Prostate gland (tissue), 2 donors: ENCODE measurements around the gene PXMP4. TPM values are rescaled to one million over a fixed set of nuclear protein-coding genes. Genes with fewer than 3 reads are reported as not detected.
A peak's percentile ranks its signal among the peaks of the same experiment; 100 is the strongest.

Experiments used
- DNase-seq: peaks from one replicate; pipeline ENCODE4 v3.0.0-alpha.2; 2019; ENCODE audit warnings: low spot score
- H3K27ac ChIP-seq, 2 donors: fragments of 200-600 bp; sonication (generic); 2 replicates each; pipeline ENCODE4 v1.5.1; 2017 to 2019
- H3K27me3 ChIP-seq: fragments of 200-600 bp; sonication (generic); replicated peaks from 2 replicates; pipeline ENCODE4 v1.5.1; 2019; ENCODE audit not compliant: insufficient read depth
- H3K36me3 ChIP-seq, 2 donors: fragments of 200-600 bp; sonication (generic); 1 replicate in 1 of 2; 2 replicates in 1 of 2; pipeline versions ENCODE4 v1.5.1 to v1.8.1; 2017 to 2019
- H3K4me1 ChIP-seq: fragments of 200-600 bp; sonication (generic); replicated peaks from 2 replicates; pipeline ENCODE4 v1.5.1; 2019
- H3K4me3 ChIP-seq, 2 donors: fragments of 200-600 bp; sonication (generic); 2 replicates each; pipeline ENCODE4 v1.5.1; 2017 to 2019
- H3K9me3 ChIP-seq: fragments of 200-600 bp; sonication (generic); 2 replicates; pipeline ENCODE4 v1.5.1; 2017
- CTCF ChIP-seq, 4 experiments: fragments of 200-600 bp in 2 of 4; fragments of 450-650 bp in 2 of 4; sonication (generic) in 2 of 4; IDR thresholded peaks; 1 replicate in 3 of 4; 2 replicates in 1 of 4; pipeline ENCODE4 v1.5.1; 2016 to 2019; ENCODE audit warnings: antibody characterized with exemption in 4 of 4, mild to moderate bottlenecking in 2 of 4, moderate library complexity in 2 of 4
- POLR2A ChIP-seq: fragments of 450-650 bp; IDR thresholded peaks from one replicate; pipeline ENCODE4 v1.6.1; 2016; ENCODE audit warnings: antibody characterized with exemption, mild to moderate bottlenecking
- POLR2AphosphoS5 ChIP-seq: sonication (generic); formaldehyde crosslinking; IDR thresholded peaks from one replicate; pipeline ENCODE4 v1.6.1; 2017; ENCODE audit warnings: antibody characterized with exemption
- WGBS: methylation state at CpG from one replicate; pipeline ENCODE4 v1.1.5; 2018; 5-methylcytosine and 5-hydroxymethylcytosine counted together
- intact Hi-C: fragments of 100-400 bp; cut with DNase I; formaldehyde crosslinking; loops from one replicate; pipeline ENCODE4 v1.14.2; 2022
- total RNA-seq, 2 donors: library from RNA; depleted of rRNA; stranded (reverse); fragments of >200 nt; gene quantifications; one replicate each; pipeline ENCODE4 v1.1.0, GENCODE V29; 2016

PXMP4 gene
- total RNA-seq, 2 donors from 2014 or later: 13.3 to 25.5 TPM

DNA sequence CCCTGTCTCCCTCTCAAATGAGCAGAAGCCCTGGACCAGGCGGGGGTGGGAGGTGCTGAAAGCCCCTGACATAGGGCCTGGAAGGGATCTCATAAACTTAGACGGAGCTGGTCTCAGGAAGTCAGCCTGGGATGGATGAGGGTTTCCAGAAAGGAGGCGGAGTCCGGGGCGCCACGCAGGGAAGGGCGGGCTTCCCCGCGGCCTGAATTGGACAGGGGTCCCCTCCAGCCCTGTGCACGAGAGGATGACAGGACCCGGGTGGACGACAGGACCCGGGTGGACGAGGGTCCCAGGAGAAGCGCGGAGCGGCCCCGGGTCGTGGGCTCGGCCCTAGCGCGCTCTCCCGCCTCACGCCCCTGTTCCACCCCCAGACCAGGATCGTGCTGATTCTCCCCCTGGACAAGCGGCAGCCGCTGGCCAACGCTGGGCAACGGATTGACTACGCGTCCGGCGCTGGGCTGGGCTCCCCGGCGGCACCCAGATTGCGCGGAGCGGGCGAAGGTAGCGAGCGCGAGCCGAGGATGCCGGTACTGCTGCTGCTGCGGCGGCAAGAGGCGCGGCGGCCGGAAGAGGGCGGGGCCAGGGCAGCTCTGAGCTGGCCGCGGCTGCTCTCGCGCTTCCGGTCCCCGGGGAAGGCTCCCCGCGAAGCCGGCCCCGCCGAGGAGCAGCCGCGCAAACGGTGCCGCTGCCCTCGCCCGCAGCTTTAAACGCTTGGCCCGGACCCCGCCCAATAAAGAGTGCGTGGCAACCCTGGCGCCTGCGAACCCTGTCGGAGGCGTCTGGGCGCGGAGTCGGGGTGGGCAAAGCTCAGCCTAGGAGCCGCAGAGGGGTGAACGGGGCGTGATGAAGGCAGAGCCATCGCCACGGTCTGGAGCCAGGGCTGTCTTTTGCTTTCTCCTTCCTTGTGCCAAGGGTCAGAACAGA, 56.7 kb downstream of the PXMP4 start:
- Histone ChIP-seq H3K9me3 (no peaks in the 10 kb centered on the region), H3K36me3 (peaks cover 3 to 8% of the 10 kb centered on the region in 2 donors), H3K4me1 (peaks cover 4% of the 10 kb centered on the region), H3K27me3 (no peaks in the 10 kb centered on the region), H3K27ac (peak overlapping the region; percentile 83 to 90), H3K4me3 (peak overlapping the region; percentile 56 to 64)
- peak; percentile 65 for TF ChIP-seq POLR2A
- TF ChIP-seq CTCF (IDR thresholded peaks at IDR 0.05): peak in 2 of 4 experiments; percentile 30 to 42
- peak; percentile 42 for TF ChIP-seq POLR2AphosphoS5
- under 1% methylated on average over 61 of the region's 84 CpGs for WGBS
- peak; percentile 79 for DNase-seq
- intact Hi-C loops: no loop called here

- Histone ChIP-seq H3K27me3 (no peaks in the 10 kb centered on the region), H3K4me1 (no peaks in the 10 kb centered on the region), H3K4me3 (peak within 1 kb of the TSS; percentile 56 to 64), H3K36me3 (peaks cover 3 to 8% of the 10 kb centered on the region in 2 donors), H3K27ac (peak within 1 kb of the TSS; percentile 83 to 90), H3K9me3 (no peaks in the 10 kb centered on the region)
- no peak for TF ChIP-seq CTCF (IDR thresholded peaks at IDR 0.05)
- intact Hi-C loops: no loop called here
- DNase-seq: no peak
- WGBS: 91% methylated on average over 10 of the region's 10 CpGs
Measured at GRCh38 chr20:33662172-33662571, 57.9 kb downstream of the PXMP4 start, which contains the start of gene C20orf144. C20orf144 (plus strand) TSS chr20:33662327; CDS start chr20:33662346, 19 bp downstream.

- 85% methylated on average over 7 of the region's 7 CpGs for WGBS
- TF ChIP-seq POLR2AphosphoS5 (no peak), CTCF (IDR thresholded peaks at IDR 0.05) (no peak), POLR2A (no peak)
- H3K36me3 ChIP-seq: peaks cover 3 to 8% of the 10 kb centered on the region in 2 donors
Measured at GRCh38 chr20:33660685-33661058, 59.4 kb downstream of the PXMP4 start.

GRCh38 chr20:33660035-33660684, 60.0 kb downstream of the PXMP4 start:
- intact Hi-C loops: no loop called here

More at GRCh38 chr20:33660685-33661058, 59.4 kb downstream of the PXMP4 start:
- Histone ChIP-seq H3K9me3 (no peaks in the 10 kb centered on the region), H3K4me1 (no peaks in the 10 kb centered on the region), H3K4me3 (no peak overlapping the region), H3K27ac (peak overlapping the region in 1 of 2 donors; percentile 2), H3K27me3 (no peaks in the 10 kb centered on the region)
- DNase-seq: no peak
- intact Hi-C loops: no loop called here

More at GRCh38 chr20:33660035-33660684, 60.0 kb downstream of the PXMP4 start:
- no peaks in the 10 kb centered on the region for H3K27me3 ChIP-seq
- WGBS: 95% methylated on average over 21 of the region's 21 CpGs
- no peak for DNase-seq
- H3K4me1 ChIP-seq: no peaks in the 10 kb centered on the region
- no peaks in the 10 kb centered on the region for H3K9me3 ChIP-seq
- no peak overlapping the region for H3K4me3 ChIP-seq
- H3K27ac ChIP-seq: peak overlapping the region in 1 of 2 donors; percentile 2
- peaks cover 3 to 8% of the 10 kb centered on the region in 2 donors for H3K36me3 ChIP-seq
- TF ChIP-seq CTCF (IDR thresholded peaks at IDR 0.05) (no peak), POLR2A (no peak), POLR2AphosphoS5 (no peak)
